H9 (cell line): ENCODE results near the gene R3HDM4. TPM values are rescaled to one million over a fixed set of nuclear protein-coding genes. Genes with fewer than 3 reads are reported as not detected.
A peak's percentile ranks its signal among the peaks of the same experiment; 100 is the strongest.

ENCODE experiments used
- DNase-seq: peaks from one replicate; pipeline ENCODE4 v3.0.0-alpha.2; 2017
- H2AFZ ChIP-seq: one replicate; pipeline ENCODE4 v1.6.1; 2013; ENCODE audit warnings: mild to moderate bottlenecking, low read length, control low read depth, moderate library complexity
- H2AK5ac ChIP-seq: 2 replicates; pipeline ENCODE4 v1.6.1; 2013; ENCODE audit warnings: low read length, control low read depth, mixed read lengths; ENCODE audit not compliant: insufficient read length
- H2BK120ac ChIP-seq: one replicate; pipeline ENCODE4 v1.6.1; 2013; ENCODE audit warnings: low read depth, mild to moderate bottlenecking, low read length, control low read depth, inconsistent platforms; ENCODE audit not compliant: poor library complexity, severe bottlenecking
- H2BK12ac ChIP-seq: 2 replicates; pipeline ENCODE4 v1.6.1; 2013; ENCODE audit warnings: low read length, control low read depth, mixed read lengths, low read depth; ENCODE audit not compliant: insufficient read length
- H2BK15ac ChIP-seq: 2 replicates; pipeline ENCODE4 v1.6.1; 2013; ENCODE audit warnings: low read depth, low read length, control low read depth
- H2BK20ac ChIP-seq: one replicate; pipeline ENCODE4 v1.6.1; 2013; ENCODE audit warnings: low read depth, mild to moderate bottlenecking, low read length, control low read depth, inconsistent platforms; ENCODE audit not compliant: poor library complexity, severe bottlenecking
- H2BK5ac ChIP-seq: 2 replicates; pipeline ENCODE4 v1.6.1; 2013; ENCODE audit warnings: low read length, control low read depth, mixed read lengths; ENCODE audit not compliant: insufficient read length
- H3K14ac ChIP-seq: 2 replicates; pipeline ENCODE4 v1.6.1; 2013; ENCODE audit warnings: low read length, control low read depth; ENCODE audit not compliant: insufficient read depth
- H3K18ac ChIP-seq: 2 replicates; pipeline ENCODE4 v1.6.1; 2013; ENCODE audit warnings: low read depth, mild to moderate bottlenecking, mixed read lengths, low read length, control low read depth; ENCODE audit not compliant: insufficient read length
- H3K23ac ChIP-seq: 2 replicates; pipeline ENCODE4 v1.6.1; 2013; ENCODE audit warnings: low read length, control low read depth, mixed read lengths, low read depth; ENCODE audit not compliant: insufficient read length
- H3K23me2 ChIP-seq: 2 replicates; pipeline ENCODE4 v1.6.1; 2013; ENCODE audit warnings: low read depth, mild to moderate bottlenecking, mixed read lengths, low read length, control low read depth; ENCODE audit not compliant: insufficient read length, poor library complexity, severe bottlenecking
- H3K27ac ChIP-seq: 2 replicates; pipeline ENCODE4 v1.5.1; 2013; ENCODE audit warnings: low read length, control low read depth, mixed read lengths, low read depth; ENCODE audit not compliant: insufficient read length
- H3K27me3 ChIP-seq: 2 replicates; pipeline ENCODE4 v1.6.1; 2013; ENCODE audit warnings: low read length, control low read depth, inconsistent platforms; ENCODE audit not compliant: insufficient read depth
- H3K4ac ChIP-seq: 2 replicates; pipeline ENCODE4 v1.6.1; 2013; ENCODE audit warnings: low read depth, mild to moderate bottlenecking, control low read depth, inconsistent platforms, low read length, moderate library complexity
- H3K4me1 ChIP-seq: 2 replicates; pipeline ENCODE4 v1.6.1; 2013; ENCODE audit warnings: low read length, control low read depth, inconsistent platforms; ENCODE audit not compliant: insufficient read depth
- H3K4me2 ChIP-seq: 2 replicates; pipeline ENCODE4 v1.6.1; 2013; ENCODE audit warnings: low read length, control low read depth, mixed read lengths; ENCODE audit not compliant: insufficient read length, insufficient read depth
- H3K56ac ChIP-seq: 2 replicates; pipeline ENCODE4 v1.6.1; 2013; ENCODE audit warnings: low read depth, mild to moderate bottlenecking, mixed read lengths, low read length, control low read depth; ENCODE audit not compliant: insufficient read length
- H3K79me1 ChIP-seq: 2 replicates; pipeline ENCODE4 v1.6.1; 2013; ENCODE audit warnings: low read depth, mild to moderate bottlenecking, moderate library complexity, low read length, control low read depth, inconsistent platforms; ENCODE audit not compliant: insufficient read depth, poor library complexity, severe bottlenecking
- H3K79me2 ChIP-seq: 2 replicates; pipeline ENCODE4 v1.6.1; 2013; ENCODE audit warnings: low read length, control low read depth, inconsistent platforms; ENCODE audit not compliant: insufficient read depth
- H3K9ac ChIP-seq: 2 replicates; pipeline ENCODE4 v1.6.1; 2013; ENCODE audit warnings: low read length, control low read depth, mixed read lengths; ENCODE audit not compliant: insufficient read length; ENCODE audit errors: extremely low read depth
- H3K9me3 ChIP-seq: one replicate; pipeline ENCODE4 v1.6.1; 2013; ENCODE audit warnings: low read depth, low read length, inconsistent platforms; ENCODE audit not compliant: control insufficient read depth
- H3T11ph ChIP-seq: one replicate; pipeline ENCODE4 v1.6.1; 2013; ENCODE audit warnings: mild to moderate bottlenecking, low read length, control low read depth, inconsistent platforms
- H4K20me1 ChIP-seq: one replicate; pipeline ENCODE4 v1.6.1; 2013; ENCODE audit not compliant: control insufficient read depth, insufficient read length, insufficient read depth
- H4K5ac ChIP-seq: 2 replicates; pipeline ENCODE4 v1.6.1; 2013; ENCODE audit warnings: low read depth, mild to moderate bottlenecking, mixed read lengths, low read length, control low read depth; ENCODE audit not compliant: insufficient read length
- H4K8ac ChIP-seq: replicated peaks from 2 replicates; pipeline ENCODE4 v1.6.1; 2013; ENCODE audit warnings: low read length, control low read depth, mixed read lengths, low read depth; ENCODE audit not compliant: insufficient read length
- H4K91ac ChIP-seq: 2 replicates; pipeline ENCODE4 v1.6.1; 2013; ENCODE audit warnings: low read depth, mild to moderate bottlenecking, moderate library complexity, mixed read lengths, low read length, control low read depth; ENCODE audit not compliant: insufficient read length
- H3K27ac Mint-ChIP-seq, 3 experiments: 2 replicates in 2 of 3; 3 replicates in 1 of 3; pipeline ENCODE4 v1.8.0; 2020 to 2021; ENCODE audit warnings: mixed read lengths in 3 of 3, mild to moderate bottlenecking in 1 of 3, moderate library complexity in 1 of 3
- H3K27me3 Mint-ChIP-seq: 2 replicates; pipeline ENCODE4 v1.8.0; 2021; ENCODE audit warnings: low read depth, mild to moderate bottlenecking, moderate library complexity, mixed read lengths
- H3K36me3 Mint-ChIP-seq, 3 experiments: 2 replicates in 2 of 3; 3 replicates in 1 of 3; pipeline ENCODE4 v1.8.0; 2020 to 2021; ENCODE audit warnings: low read depth in 3 of 3, mixed read lengths in 3 of 3; ENCODE audit not compliant: insufficient read depth in 1 of 3
- H3K4me1 Mint-ChIP-seq, 2 experiments: 2 replicates each; pipeline ENCODE4 v1.8.0; 2020; ENCODE audit warnings: mixed read lengths in 2 of 2
- H3K4me3 Mint-ChIP-seq, 2 experiments: 2 replicates in 1 of 2; 3 replicates in 1 of 2; pipeline ENCODE4 v1.8.0; 2020 to 2021; ENCODE audit warnings: mild to moderate bottlenecking in 2 of 2, mixed read lengths in 2 of 2, moderate library complexity in 1 of 2
- H3K9me3 Mint-ChIP-seq, 2 experiments: 2 replicates in 1 of 2; 3 replicates in 1 of 2; pipeline ENCODE4 v1.8.0; 2020; ENCODE audit warnings: mild to moderate bottlenecking in 2 of 2, mixed read lengths in 2 of 2, moderate library complexity in 1 of 2
- WGBS: extraction: QIAGEN DNeasy Blood & Tissue Kit; methylation state at CpG from one replicate; pipeline ENCODE4 v1.1.7; 2013; ENCODE audit warnings: missing lambda C conversion rate, low lambda C conversion rate, mixed read lengths; ENCODE audit not compliant: insufficient read length; ENCODE audit errors: extremely low coverage; 5-methylcytosine and 5-hydroxymethylcytosine counted together
- total RNA-seq: library from RNA; stranded (reverse); gene quantifications from 2 replicates; pipeline ENCODE4 v1.2.1, GENCODE V29; 2021
- TF ChIP-seq, protein P1 (sequence below): fragments of 200-600 bp; sonication (generic); conservative IDR thresholded peaks from 3 replicates; pipeline ENCODE4 v1.8.0; 2021; ENCODE audit warnings: antibody characterized with exemption, mild to moderate bottlenecking

Gene R3HDM4
- total RNA-seq, 1 experiment from 2014 or later: 66.4 TPM

DNA sequence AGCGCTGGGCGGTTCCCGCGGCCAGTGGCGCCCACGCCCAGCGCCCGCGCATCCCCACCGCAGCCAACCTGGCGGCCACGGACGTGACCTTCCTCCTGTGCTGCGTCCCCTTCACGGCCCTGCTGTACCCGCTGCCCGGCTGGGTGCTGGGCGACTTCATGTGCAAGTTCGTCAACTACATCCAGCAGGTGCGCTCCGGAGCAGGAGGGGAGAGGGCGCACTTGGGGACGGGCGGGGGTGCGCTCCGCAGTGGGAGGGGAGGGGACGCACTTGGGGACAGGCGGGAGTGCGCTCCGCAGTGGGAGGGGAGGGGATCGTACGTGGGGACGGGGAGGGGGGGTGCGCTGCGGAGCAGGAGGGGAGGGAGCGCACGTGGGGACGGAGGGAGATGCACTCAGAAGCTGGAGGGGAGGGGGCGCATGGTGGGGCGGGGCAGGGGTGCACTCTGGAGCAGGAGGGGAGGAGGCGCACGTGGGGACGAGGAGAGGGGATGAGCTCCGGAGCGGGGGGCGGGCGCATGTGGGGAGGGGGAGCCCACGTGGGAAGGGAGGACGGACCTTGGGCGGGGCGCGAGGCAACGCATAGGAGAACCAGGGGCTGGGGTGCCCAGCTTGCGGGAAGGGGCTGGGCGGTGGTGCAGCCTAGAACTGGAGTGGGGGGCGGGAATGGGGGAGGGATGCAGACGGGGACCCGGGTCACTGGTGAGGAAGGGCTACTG, 5.6 kb upstream of the R3HDM4 start:
- no peaks in the 10 kb centered on the region for H3K79me1 ChIP-seq
- Mint-ChIP-seq H3K36me3 (peaks cover 0 to 2% (median 0%) of the 10 kb centered on the region in 3 experiments; a peak in 1 of 7 replicates), H3K4me3 (peak overlapping the region in 1 of 2 experiments; percentile 73; a peak in 3 of 5 replicates), H3K27ac (no peak overlapping the region), H3K4me1 (peaks cover 5 to 8% of the 10 kb centered on the region in 2 experiments; a peak in 3 of 4 replicates), H3K9me3 (peaks cover 0 to 3% of the 10 kb centered on the region in 2 experiments; a peak in 2 of 5 replicates), H3K27me3 (peaks cover 76% of the 10 kb centered on the region)
- peaks cover 14% of the 10 kb centered on the region for H3K23me2 ChIP-seq
- no peak overlapping the region for H3K4ac ChIP-seq
- H2BK20ac ChIP-seq: no peak overlapping the region
- H2BK12ac ChIP-seq: no peak overlapping the region
- H4K8ac ChIP-seq: no peak overlapping the region
- H2AK5ac ChIP-seq: no peak overlapping the region
- H4K91ac ChIP-seq: no peak overlapping the region
- no peak overlapping the region for H3K23ac ChIP-seq
- H3K9ac ChIP-seq: no peak overlapping the region
- H3K4me2 ChIP-seq: peak overlapping the region; percentile 51
- no peak overlapping the region for H3K56ac ChIP-seq
- TF ChIP-seq, protein P1, sequence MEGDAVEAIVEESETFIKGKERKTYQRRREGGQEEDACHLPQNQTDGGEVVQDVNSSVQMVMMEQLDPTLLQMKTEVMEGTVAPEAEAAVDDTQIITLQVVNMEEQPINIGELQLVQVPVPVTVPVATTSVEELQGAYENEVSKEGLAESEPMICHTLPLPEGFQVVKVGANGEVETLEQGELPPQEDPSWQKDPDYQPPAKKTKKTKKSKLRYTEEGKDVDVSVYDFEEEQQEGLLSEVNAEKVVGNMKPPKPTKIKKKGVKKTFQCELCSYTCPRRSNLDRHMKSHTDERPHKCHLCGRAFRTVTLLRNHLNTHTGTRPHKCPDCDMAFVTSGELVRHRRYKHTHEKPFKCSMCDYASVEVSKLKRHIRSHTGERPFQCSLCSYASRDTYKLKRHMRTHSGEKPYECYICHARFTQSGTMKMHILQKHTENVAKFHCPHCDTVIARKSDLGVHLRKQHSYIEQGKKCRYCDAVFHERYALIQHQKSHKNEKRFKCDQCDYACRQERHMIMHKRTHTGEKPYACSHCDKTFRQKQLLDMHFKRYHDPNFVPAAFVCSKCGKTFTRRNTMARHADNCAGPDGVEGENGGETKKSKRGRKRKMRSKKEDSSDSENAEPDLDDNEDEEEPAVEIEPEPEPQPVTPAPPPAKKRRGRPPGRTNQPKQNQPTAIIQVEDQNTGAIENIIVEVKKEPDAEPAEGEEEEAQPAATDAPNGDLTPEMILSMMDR: no peak
- H2BK5ac ChIP-seq: no peak overlapping the region
- H2BK120ac ChIP-seq: no peak overlapping the region
- no peak overlapping the region for H4K5ac ChIP-seq
- DNase-seq: no peak
- WGBS: no CpG with 5 or more reads among the region's 58 CpGs
- no peaks in the 10 kb centered on the region for H3K4me1 ChIP-seq
- H2BK15ac ChIP-seq: no peak overlapping the region
- no peaks in the 10 kb centered on the region for H4K20me1 ChIP-seq
- peaks cover 19% of the 10 kb centered on the region; the same call in 1 of the 2 replicates for H3K27me3 ChIP-seq
- no peak overlapping the region; the same call in 1 of the 2 replicates for H3K14ac ChIP-seq
- H3T11ph ChIP-seq: no peak overlapping the region
- no peak overlapping the region for H3K18ac ChIP-seq
- H3K27ac ChIP-seq: no peak overlapping the region
- no peaks in the 10 kb centered on the region for H3K79me2 ChIP-seq
- no peak overlapping the region for H2AFZ ChIP-seq
- no peaks in the 10 kb centered on the region for H3K9me3 ChIP-seq
